GM10266 (cell line): ENCODE results near the gene GLRX.

Experiments
- DNase-seq: peaks from one replicate; pipeline ENCODE4 v3.0.0; 2012; ENCODE audit errors: extremely low spot score
- TF ChIP-seq, protein P1 (sequence below): IDR thresholded peaks from 2 replicates; pipeline ENCODE4 v1.5.1; 2012; ENCODE audit warnings: mild to moderate bottlenecking, low read depth; ENCODE audit not compliant: control insufficient read depth, insufficient read depth; ENCODE audit errors: missing control alignments

Gene GLRX

DNA sequence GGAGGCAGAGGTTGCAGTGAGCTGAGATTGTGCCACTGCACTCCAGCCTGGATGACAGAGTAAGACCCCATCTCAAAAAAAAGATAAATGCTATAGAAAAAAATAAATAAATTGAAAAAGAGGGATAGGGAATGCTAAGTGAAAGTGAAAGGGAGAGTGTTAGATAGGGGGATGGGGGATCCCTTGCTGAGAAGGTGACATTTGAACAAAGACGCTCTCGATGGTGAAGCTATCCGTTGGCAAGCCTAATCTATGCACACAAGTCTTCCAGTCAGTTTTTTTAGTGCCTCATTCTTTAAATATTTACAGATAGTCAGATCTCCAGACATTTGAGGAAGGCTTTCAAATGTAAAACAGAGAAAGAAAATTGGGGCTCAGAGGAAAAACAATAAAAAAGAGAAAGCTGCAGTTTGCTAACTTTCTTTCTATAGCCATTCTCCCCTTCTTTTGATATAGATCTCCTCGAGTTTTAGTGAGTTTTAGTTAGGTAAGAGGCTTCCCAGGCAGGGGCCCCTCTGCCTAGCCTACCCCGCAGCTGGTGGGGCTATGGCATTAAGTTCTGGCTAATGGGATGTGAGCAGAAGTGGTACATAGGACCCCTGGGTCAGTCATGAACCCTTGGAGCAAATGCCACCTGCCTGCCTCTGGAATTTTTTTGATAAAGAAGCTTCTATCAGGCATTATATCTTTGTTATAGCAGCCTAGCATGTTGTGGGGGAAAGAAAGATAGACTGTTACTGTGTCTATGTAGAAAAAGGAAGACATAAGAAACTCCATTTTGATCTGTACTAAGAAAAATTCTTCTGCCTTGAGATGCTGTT lies 12.0 kb downstream of the GLRX start:
- DNase-seq: no peak
- TF ChIP-seq, protein P1, sequence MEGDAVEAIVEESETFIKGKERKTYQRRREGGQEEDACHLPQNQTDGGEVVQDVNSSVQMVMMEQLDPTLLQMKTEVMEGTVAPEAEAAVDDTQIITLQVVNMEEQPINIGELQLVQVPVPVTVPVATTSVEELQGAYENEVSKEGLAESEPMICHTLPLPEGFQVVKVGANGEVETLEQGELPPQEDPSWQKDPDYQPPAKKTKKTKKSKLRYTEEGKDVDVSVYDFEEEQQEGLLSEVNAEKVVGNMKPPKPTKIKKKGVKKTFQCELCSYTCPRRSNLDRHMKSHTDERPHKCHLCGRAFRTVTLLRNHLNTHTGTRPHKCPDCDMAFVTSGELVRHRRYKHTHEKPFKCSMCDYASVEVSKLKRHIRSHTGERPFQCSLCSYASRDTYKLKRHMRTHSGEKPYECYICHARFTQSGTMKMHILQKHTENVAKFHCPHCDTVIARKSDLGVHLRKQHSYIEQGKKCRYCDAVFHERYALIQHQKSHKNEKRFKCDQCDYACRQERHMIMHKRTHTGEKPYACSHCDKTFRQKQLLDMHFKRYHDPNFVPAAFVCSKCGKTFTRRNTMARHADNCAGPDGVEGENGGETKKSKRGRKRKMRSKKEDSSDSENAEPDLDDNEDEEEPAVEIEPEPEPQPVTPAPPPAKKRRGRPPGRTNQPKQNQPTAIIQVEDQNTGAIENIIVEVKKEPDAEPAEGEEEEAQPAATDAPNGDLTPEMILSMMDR: no peak

DNA sequence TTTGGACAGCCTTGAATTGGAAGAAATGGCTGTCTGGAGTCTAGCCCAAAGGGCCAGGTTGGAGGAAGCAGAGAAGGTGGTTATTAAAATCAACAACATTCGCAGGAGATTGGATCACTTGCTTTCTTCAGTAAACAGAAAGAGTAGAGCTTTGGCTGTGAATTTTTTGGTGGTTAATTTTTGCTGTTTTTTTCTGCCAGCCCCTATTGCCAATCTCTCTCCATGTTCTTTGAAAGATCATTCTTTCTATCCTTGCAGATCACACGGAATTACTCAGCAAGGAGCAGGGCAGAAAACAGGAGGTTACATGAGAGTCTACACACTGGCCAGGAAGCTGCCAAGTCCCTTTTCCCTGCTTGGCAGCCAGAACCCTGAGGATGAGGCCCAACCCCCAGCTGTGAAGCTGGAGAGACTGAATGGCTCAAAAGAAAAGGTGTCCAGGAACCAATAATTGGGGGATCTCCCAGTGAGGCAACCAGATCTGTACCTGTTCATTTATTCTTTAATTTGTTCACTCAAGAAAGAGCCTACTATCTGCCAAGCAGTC lies 13.0 kb downstream of the GLRX start:
- no peak for DNase-seq
- TF ChIP-seq, protein P1: no peak

DNA sequence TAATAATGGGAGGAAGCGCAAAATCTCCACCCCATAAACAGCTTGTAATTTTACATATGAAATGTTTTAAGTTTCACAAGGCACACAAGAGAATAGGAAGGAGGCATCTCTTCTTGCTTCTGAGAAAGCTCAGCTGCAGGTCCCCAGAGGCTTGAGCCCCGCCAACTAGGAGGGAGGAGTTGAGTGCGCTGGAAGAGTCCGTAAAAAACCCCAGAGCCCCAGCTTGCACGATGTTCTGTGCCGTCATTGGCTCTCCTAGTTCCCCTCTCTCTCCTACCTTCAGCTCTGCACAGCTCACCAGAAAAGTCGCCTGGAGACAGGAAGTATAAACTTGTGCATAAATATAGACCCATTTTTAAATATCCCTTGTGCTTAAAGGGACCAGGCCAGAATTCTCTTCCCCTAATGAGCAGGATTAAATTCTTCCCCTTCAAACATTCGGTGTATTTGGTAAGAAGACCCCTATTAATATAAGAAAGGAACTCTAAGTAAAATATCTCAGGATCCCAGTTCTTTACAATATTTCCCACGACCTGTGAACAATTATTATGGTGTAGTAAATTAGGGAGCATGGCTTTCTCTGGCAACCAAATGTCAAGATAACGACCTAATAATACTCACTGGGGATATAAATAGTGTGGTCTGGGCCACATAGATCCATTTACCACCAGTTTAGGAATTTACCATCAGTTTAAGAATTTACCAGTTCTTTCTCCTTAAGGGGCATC lies 13.7 kb downstream of the GLRX start:
- peak; percentile 84 for DNase-seq
- TF ChIP-seq, protein P1: no peak

DNA sequence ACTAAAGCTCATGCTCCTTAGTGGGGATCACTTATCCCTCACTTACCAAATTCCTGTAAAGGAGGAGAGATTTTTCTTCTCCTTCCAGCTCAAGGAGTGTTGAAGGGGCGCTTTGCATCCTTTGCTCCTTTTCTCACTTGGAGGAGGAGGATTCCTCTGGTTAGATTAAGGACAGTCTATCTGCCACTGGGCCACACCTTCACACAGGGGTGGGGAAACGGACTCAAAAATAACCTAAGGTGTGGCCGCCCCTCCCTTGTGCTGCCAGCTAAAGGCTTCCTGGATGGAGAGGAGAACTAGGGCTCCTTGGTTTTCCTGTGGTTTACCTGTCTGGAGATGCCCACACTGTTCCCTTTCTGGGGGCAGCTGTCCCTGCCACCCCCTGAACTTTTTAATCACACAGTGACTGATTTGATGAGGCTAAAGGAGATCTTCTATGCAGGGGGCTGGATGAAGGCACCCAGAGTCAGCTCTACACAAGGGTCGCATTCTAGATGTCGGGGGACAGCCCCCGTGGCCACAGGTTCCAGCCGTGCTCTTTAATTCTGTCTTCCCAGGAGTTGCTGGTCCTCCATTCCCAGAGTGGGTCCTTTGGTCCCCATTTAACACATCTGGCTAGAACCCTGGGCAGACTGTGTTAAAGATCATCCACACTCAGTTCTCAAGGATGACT lies 14.4 kb downstream of the GLRX start:
- TF ChIP-seq, protein P1: no peak
- no peak for DNase-seq

DNA sequence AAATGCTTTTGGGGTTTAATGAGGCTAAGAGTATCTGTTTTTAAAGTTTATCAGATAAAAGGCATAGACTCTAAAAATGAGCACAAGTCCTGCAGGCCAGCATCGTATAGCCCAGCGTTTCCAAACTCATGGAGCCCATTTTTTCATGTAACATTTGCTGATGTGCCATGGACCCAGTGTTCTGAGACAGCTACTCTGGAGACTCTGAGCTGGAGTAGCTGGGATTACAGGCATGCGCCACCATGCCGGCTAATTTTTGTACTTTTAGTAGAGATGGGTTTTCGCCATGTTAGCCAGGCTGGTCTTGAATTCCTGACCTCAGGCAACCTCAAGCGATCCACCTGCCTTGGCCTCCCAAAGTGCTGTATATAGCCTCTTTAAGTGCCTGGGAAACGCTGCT lies 15.8 kb downstream of the GLRX start:
- DNase-seq: no peak
- TF ChIP-seq, protein P1: no peak

DNA sequence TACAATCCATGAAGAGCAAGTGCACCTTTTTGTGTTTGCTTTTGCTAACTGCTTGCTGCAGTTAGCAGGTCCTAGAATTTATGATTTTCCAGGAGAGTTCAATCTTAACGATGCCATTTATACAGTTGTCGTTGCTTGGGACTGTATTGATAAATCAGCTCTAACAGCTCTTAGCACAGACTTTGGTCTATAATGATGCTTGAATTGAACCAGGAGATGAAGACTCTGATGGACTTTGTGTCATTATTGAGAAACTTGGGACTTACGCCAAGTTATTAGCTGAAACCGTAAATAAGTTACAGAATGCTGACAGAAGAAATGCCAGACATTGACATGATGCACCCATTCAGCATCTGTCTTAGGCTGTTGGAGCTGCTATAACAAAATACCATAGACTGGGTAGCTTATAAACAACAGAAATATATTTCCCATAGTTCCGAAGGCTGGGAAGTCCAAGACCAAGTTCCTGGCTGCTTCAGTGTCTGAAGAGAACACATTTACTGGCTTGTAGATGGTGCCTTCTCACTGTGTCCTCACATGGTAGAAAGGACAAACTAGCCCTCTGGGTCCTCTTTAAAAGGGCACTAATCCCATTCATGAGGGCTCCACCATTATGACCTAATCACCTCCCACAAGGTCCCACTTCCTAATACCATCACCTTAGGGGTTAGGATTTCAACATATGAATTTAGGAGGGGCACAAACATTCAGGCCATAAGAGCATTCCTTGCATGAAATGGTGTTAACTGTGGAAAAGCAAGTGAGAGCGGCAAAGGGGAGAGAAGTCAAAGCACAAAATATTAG lies 17.6 kb downstream of the GLRX start:
- TF ChIP-seq, protein P1: no peak
- DNase-seq: no peak
